ENCODE results near the gene LRMDA. TPM values are rescaled to one million over a fixed set of nuclear protein-coding genes. Genes with fewer than 3 reads are reported as not detected.

Gene LRMDA
- 1.3 TPM in 2 replicates for total RNA-seq

DNA sequence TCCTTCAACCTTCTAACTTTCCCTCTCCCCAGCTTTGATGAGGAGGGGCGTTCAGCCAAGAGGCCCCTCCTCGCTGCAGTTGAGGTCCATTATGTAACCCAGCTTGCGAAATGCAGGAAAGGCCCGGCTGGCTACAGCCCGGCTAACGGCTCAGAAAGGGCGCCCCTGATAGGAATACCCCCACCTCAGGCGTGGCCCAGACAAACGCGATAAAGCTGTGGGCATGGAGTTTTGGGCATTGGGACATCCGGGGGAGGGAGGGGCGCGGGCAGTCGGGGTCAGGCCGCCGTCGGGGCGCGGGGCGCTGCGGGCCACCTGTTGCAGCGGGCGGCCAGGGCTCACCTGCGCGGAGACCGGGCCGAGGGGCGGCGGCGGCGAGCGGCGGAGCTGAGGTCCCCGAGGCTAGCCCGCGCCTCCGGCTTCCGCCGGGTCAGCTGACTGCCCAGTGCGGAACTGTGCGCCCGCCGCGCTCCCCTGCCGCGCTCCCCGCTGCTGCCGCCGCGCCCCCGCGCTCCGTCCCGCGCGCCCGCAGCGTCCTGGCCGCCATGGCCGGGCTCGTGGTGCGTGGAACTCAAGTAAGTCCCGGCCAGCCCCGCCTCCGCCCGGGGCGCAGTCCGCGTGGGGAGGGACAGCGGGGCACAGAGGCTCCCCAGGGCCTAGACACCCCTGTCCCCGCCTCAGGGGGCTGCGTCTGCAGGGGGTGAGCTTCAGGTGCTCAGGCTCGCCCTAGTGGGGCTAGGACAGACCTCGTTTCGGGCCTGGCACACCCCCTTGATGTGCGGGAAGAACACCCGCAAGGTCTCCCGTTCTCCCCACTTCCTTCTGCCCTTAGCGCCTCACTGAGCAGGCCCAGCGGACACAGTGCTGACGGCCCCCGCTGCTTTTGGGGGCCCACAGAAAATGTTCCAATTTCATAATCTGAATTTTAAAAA, at the start of gene LRMDA:
Gene LRMDA (plus strand): TSS at position 445 of the 932 bp plus-strand sequence.

DNA sequence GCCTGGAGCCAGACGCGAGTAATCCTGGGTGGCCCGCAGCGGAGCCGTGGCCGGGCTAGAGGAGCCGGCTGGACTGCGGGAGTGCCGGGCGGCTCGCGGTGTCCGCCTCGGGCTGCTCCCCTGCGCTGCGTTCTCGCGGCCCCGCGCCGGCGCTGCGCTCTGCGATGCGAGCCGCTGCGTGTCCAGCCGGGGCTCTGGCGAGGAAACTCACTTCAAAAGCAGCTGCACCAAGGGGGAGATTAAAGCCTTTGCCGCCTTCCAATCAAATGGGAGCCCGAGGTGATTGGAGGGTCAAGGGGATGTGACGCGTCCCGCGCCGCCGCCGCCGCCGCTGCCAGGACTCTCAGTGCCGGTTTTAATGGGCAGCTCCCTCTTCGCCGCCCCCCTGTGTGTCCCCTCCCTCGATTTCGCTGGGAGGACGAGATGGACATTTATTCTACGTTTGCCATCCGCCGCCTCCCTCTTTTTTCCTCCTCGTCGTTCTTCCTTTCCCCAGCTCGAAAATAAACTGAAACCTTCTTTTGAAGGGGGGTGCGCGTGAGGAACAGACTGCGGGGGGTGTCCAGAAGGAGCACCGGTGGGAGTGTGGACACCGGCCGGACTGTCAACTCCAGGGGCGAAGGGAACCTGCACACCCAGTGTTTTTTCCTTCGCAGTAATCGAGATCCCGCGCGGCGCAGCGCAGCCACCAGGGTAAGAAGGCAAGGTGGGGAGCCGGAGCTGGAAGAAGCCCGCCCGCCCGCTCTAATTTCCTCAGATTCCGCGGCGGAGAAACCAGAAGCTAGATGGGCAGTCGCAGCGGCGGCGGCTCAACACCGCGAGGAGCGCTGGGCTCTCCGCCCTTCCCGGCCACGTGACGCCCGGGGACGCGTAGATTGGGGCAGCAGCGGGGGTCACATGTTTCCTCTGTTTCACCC, 29.6 kb upstream of the LRMDA start, which contains the start of gene ZNF503:
Gene ZNF503 (minus strand): TSS at position 196 of the 917 bp plus-strand sequence. CDS start 345 bp downstream, outside the sequence.

Other genes starting within 250 kb of the LRMDA start
- 224 and 226 TPM in 2 replicates for gene VDAC2, start 220.8 kb upstream of the LRMDA start, total RNA-seq
- 57.6 and 87.0 TPM in 2 replicates for gene COMTD1, start 195.7 kb upstream of the LRMDA start, total RNA-seq
- gene ZNF503, start 29.9 kb upstream of the LRMDA start, total RNA-seq = 18.6 and 22.7 TPM in 2 replicates